ENCODE results near the gene ASB4. TPM values are rescaled to one million over a fixed set of nuclear protein-coding genes. Genes with fewer than 3 reads are reported as not detected.
"Not testable (repeated sequence)": the region's sequence is repeated elsewhere in the genome, so short reads cannot be mapped to it uniquely, and the experiment has no call there.

ASB4 gene, protein sequence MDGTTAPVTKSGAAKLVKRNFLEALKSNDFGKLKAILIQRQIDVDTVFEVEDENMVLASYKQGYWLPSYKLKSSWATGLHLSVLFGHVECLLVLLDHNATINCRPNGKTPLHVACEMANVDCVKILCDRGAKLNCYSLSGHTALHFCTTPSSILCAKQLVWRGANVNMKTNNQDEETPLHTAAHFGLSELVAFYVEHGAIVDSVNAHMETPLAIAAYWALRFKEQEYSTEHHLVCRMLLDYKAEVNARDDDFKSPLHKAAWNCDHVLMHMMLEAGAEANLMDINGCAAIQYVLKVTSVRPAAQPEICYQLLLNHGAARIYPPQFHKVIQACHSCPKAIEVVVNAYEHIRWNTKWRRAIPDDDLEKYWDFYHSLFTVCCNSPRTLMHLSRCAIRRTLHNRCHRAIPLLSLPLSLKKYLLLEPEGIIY
- polyA plus RNA-seq (2013, experiment 1 of 2; ENCODE audit: insufficient read length), result 0.05 TPM
- polyA plus RNA-seq (2013, experiment 2 of 2; ENCODE audit: insufficient read length), result 0.16 TPM

DNA sequence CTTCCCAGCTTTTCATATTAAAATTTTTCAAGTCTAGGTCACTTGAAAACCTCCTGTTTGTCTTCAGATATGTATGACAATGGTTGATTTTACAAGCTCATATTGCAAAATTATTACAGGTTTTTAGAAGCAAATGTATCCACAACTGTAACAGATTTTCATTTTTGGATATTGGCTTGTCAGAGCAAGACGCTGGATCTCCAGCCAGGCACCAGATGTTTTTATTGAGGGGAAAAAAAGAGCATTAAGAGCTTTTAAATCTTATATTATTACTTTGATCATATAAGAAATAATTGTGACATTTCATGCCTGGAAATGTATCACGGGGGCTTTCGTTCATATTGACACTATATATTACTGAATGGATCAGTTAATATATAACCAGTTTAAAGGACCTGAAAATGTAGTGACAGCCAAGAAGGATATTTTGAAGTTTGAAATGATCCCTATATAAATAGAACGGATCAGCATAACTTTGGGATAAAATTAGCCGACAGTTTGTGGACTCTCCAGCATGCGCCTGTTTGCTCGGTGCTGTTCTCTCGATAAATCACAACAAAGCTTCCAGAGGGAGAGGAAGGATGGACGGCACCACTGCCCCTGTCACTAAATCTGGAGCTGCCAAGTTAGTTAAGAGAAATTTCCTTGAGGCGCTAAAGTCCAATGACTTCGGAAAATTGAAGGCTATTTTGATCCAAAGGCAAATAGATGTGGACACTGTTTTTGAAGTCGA is at the start of gene ASB4:
Gene ASB4, plus strand, starts transcription at position 553 of the 733 bp plus-strand sequence. Its CDS starts 29 bp downstream, at position 582.
- DNase-seq, result no peak

DNA sequence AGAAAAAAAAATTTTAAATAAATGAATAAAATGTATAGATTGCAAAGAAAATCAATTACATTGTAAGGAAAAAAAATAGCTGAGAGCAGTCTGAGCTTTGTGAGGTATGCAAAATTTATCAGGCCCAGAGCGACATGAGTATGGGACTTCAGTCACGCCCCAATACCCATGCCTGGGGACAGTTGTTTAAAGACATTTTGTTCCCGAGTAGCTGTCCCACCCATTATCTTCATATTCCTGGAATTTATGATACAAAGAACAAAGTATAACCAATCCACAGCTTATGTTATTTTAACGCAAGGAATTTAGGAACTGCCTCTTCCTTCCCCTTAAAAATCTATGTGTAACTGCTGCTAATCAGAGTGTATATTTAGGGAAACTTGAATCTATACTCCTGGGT is 49.3 kb upstream of the ASB4 start:
- no peak for DNase-seq

DNA sequence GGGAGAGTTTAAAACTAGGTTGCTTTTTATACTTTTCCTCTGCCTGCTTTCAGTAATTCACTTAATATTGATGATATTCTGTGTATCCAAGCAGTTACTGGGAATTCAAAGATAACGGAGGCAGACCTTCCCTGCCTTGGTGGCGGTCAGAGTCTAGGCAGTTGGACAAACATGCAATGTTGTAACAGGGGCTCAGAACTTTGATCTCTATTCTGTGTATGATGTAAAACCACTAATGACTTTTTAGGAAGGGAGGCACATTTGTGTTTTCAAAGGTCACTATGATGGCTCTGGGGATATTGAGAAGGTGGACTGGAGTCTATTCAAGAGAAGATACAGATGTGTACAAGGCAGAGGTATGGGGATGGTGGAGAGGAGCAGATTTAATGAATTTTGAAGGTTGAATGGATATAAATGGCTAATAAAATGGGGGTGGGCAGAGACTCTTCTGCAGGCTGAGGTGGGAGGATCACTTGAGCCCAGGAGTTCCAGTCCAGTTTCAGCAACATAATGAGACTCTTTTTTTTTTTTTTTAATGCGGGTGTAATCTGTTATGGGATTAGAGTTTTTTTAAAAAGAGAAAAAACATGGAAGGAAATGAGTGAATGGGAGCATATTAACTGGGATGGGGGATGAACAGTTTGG is 45.2 kb upstream of the ASB4 start:
- DNase-seq, result no peak

DNA sequence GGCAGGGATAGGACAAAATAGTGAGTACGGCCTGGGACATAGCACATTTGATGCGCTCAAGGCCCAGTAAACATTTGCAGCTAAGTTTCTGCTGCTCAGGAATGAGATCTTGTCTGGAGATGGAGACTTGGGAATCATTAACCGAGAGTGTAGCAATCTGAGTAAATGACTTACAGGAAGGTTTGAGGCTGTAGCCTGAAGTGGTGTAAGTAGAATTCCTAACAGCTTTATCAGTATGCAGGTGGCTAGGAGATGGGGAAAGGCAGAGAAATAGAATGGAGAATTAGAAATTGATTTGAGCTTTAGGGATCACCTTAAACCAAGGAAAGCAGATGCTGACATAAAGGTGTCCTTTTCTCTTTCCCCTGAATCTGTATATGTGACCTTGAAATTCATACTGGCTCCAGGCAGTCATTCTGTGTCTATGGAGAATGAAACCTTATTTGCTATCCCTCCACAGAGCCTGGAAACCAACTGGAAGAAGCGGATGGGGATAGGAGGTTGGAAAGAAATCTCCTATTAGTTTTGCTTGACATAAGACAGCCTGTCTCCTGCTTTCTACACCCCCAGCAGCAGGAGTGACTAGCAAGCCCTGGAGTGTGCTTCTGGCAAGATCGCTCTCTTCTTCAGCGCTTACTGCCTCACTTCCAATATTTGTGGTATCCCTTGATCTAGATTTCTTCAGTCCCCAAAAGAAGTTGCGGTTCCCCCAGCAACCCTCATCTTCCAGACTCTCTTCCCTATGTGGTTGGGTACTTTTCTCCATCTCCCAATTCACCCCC is 44.5 kb upstream of the ASB4 start:
- no peak for DNase-seq

DNA sequence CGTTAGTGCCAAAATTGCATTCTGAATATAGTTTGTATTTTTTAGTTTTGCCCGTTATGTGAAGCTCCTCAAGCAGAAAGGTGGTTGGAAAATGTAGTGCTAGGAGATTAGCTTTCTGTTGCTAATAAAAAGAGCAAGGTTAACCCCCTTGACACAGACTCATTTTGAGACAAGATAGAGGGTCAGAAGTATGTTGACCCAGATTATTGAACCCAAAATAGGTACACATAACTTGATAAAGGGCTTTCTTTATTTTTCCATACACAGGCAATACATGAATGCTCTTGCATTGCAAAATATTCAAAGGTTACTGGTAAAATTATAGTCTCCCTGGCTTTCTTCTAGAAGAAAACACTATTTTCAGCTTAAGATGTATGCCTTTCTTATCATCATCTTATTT is 40.9 kb upstream of the ASB4 start:
- DNase-seq, result no peak

DNA sequence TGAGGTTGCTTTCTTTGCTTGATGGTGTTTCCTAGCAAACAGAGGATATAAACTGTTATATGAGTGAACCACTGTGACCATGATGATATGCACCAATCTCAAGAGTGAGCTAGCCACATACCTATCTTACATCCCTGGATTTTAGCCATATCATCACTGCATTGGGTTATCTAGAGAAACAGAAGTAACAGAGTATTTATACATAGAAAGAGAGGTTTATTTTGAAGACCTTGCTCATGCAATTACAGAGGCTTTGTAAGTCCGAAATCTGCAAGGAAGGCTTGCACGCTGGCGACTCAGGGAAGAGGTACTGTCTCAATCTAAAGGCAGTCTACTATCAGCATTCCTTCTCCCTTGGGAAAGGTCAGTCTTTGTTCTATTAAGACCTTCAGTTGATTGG is 39.1 kb upstream of the ASB4 start:
- no peak for DNase-seq

DNA sequence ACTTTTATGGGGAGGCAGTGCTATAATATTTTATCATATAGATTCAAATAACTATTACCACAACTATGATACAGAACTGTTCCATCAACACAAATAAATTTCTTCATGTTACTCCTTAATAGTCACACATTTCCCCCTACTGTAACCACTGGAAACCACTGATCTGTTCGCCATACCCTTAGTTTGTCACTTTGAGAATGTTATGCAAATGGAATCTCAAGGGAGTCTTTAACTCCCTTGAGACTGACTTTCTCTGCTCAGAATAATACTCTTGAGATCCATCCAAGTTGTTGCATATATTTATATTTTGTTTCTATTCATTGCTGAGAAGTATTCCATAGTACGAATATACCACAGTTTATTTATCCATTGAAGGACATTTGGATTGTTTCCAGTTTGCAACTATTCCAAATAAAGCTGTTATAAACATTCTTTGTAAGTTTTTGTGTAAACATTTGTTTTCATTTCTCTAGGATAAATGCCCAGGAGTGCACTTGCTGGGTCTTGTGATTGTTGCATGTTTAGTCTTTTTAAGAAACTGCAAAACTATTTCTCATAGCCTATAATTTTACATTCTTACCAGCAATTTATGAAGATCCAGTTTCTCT is 31.2 kb upstream of the ASB4 start:
- no peak for DNase-seq

DNA sequence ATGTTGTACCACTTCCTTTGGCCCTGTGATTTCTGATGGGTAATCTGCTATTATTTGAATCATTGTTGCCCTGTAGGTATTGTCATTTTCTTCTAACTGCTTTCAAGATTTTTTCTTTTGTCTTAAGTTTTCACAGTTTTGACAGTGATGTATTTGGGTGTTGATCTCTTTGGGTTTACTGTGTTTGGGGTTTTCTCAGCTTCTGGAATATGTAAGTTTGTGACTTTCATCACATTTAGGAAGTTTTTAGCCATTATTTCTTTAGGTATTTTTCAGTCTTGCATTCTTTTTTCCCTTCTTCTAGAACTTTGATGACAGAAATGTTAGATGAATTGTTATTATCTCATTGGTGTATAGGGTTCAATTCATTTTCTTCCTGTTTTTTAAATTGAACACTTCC is 27.8 kb upstream of the ASB4 start:
- DNase-seq, result no peak

DNA sequence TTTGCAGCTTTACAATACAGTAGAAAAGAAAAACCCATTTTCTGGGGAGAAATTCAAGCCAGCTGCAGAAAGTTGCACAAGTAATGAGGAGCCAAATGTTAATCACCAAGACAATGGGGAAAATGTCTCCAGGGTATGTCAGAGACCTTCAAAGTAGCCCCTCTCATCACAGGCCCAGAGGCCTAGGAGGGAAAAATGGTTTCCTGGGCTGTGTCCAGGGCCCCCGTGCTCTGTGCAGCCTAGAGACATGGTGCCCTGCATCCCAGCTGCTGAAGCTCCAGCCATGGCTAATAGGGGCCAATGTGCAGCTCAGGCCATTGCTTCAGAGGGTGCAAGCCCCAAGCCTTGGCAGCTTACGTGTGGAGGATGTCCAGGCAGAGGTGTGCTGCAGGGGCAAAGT is 25.1 kb upstream of the ASB4 start:
- DNase-seq, result not testable (repeated sequence)

DNA sequence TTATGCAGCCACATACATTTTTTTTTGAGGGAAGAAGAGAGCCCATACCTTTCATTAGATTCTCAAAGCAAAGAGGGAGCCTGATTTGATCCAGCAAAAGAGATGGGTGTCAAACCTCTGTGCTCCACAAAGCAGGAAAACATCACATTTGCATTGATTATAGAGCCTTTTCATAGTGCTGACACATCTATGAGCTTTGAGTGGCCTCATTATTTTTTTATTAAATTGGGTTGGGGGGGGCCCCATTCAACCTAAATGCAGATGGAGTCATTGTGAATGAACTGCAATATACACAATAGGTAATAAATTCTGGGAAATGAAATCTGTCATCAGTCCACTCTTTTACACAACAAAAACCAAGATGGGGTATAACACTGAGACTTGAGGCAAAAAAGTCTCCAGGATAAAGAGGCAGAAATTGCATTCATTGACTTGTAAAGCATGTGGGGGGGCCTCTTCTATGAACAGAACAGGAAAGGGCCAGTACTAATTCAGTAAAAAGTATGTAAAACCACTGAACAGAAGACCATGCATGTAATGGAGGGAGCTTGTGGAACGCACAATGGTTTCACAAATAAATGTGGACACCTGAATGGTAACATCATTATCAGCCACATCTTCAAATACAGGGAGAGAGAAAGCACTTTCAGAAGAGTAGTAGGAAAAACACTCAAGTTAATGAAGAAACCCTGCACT is 17.7 kb upstream of the ASB4 start:
- no peak for DNase-seq

DNA sequence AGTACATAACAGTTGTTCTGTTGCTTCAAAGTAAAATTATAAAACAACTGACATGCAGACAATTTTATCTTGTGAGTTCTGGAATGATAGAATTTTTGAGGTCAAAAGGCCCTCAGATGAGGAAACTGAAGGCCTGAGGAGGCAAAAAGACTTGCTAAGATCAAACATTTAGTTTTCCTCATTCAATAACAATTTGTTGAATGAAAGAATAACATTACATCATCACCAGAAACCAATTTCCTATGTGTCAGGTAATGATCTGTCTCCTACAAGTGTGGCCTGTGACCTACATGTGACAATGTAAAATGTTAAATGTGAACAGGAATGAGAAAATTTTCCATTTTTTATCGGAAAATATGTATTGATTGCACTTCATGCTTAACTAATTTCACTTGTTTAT is 16.6 kb upstream of the ASB4 start:
- DNase-seq, result no peak

DNA sequence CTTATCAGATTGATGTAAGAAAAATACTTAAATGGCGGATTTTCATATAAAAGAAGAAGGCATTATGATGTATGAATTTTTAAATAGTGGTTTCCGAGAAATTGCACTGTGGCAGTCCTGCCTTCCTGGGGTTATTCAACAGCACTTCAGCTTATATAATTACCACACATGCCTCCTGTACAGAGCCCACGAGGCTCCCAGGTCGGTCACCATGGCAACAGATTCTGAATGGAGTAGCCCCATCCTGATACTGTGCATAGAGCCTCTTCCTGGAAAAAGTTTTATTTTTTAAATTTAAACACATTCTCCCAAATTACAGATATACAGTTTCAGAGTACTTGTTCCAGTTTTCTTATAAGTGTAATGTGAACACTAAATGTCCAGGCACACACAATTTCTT is 15.9 kb upstream of the ASB4 start:
- DNase-seq, result no peak

DNA sequence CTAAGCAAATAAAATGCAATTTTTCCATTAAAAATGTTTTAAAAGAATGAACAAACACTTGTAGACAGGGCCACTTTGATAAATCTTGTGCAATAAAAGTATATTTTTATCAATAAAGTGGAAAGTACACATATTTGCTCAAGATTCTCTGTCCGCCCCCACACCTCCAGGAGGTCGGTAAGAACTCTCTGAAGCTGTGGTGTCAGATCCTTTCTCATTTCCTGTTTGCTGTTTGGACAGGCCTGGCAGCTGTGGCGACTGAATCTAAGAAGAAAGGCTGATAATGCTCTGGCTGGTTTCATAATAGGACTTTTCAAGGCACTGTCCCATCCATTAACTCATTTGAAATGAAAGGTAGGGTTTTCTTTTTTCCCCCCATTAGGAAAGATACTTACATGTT is 15.3 kb upstream of the ASB4 start:
- DNase-seq, result peak; percentile 11

DNA sequence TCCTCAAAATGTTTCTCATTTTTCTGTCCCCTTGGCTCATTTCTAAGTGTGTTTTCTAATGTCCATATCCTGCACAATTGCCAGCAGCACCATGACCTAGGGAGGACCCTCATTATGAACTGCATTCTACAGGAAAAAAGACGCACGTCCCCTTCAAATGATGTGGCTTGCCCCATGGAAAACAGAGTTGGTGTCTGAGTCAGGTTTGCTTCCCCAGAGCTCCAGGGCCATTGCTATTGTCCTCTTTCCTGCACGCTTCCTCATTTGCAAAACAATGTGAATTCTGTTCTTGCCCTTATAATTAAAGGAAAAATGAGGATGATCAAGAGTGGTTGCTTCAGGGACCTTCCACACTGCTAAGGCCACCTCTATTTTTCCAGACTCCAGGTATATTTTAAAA is 14.7 kb upstream of the ASB4 start:
- DNase-seq, result no peak

DNA sequence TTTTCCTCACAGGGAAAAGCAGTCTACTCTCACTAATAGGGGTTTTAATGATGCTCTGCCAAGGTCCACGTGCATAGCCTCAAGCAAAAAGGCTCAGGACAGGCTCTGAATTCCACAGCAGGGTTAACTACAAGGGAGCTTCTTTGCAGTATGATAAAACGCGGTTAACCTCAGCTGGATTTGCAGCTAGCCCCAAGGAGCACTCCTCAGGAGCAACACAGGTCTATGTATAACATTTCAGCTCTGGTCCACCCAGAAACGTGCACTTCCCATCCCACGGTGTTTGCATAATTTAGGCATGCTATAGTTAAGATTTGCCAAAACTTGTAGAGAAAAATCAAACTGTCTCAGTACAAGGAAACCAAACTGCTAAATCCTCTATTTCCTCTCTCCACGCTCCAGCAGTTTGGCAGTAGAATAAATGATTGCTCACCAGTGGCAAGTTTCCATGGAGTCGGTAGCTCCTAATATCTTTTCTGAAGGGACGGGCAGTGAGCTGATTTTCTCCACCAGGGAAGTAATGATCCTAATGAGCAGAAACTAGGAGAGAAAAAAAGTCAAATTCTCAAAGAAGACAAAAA is 13.1 kb upstream of the ASB4 start:
- DNase-seq, result peak; percentile 6

DNA sequence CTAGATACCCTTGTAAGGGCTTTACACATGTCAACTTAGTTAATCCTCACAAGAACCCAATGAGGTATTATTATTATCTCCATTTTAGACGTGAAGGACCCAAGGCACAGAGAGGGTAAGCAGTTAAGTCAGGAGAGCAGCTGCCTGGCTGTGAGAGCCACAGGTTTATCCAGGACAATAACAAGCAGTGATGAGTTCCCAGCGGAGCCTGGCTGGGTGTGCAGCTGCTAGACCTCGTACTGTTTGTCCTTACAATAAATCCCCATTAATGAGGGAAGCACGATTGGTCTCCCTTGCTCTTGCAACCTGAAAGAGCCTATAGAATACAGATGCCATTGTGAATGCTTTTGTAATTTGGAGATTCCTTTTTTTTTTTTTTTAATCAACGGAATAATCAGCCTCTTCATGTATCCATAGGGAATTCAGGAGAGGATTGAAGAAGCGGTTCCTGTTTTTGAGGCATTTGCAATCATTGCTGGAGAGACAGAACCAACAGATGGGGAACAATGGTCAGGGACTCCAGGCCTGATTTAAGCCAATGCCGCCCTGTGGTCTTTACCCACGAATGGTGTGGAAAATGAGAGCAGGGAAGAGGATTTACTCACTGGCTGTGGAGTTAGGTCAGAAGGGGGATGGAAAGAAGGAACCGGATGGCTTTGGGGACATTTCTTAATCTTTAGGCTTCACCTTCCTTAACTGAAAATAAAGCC is 12.3 kb upstream of the ASB4 start:
- DNase-seq, result no peak

DNA sequence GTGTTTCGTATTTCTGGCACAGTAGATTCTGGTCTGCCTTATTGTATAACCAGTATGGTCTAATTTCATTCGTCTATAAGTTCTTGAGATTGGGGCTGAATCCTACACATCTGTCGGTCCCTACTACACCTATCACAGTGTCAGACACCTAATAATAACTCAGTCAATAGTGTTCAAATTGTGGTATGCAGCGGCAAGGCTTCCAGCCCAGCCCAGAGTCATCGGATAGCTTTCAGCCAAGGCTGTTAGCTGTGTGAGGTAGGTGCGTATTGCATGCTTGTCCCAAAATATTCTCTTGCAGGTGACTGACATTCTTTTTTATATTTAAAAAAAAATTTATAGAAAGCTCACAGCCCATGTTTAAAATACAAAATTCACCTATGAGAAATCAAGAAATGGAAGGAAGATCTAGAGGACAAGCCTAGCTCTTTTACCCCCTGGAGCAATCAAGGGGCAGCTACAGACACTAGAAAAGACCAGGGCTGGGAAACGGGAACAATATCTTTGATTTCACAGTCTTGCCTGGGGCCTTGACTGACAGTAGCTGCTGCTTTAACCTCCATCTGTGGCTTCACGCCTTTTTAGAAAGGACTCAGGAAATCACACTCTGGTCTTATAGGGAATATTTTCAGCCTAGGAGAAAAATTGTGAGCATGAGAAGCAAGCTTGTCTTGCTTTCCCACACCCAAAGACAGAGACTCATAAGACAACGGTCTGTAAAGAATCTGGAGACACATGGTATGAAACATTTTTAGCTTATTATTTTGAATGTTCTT is 9.5 kb upstream of the ASB4 start:
- DNase-seq, result peak; percentile 25

DNA sequence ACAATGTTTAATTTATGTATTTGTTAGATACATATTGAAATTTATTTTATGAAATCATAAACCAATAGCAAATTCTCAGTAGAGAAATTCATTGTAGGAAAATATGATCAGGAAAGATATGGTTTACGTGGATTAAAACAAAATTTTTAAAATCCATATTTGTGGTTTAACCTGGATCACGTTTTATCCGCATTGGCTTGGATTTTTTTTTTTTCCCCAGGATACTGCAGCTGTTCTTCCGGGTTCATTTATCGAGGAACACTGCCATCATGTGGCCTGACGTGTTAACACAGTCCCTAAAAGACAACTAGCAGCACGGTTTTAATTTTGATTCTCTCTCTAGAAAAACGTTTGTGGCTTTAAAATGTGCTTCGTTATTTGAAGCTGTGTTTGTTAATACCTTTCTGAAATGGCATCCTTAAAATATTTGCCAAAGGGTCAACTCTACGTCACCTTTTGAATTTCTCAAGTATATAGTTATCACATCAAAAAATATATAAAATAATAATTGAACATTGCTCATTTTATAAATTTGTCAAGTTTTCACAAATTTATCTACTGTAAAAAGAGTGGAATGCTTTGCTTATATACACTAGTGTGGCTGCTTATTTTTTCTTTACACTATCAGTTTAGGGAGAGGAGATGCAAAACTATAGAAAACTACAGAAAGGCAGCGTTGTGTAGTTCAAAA is 8.7 kb upstream of the ASB4 start:
- DNase-seq, result peak; percentile 68
